Endothelial cell of umbilical vein (primary cell): ENCODE results near the gene MTA2.

Experiments
- CTCF ChIP-seq, 2 donors: IDR thresholded peaks; 1 replicate in 1 of 2; 2 replicates in 1 of 2; pipeline ENCODE4 v1.5.1; 2011; ENCODE audit warnings: low read length in 2 of 2, mild to moderate bottlenecking in 2 of 2, moderate library complexity in 2 of 2, control low read depth in 1 of 2, inconsistent platforms in 1 of 2, low read depth in 1 of 2; ENCODE audit not compliant: insufficient read depth in 1 of 2; ENCODE audit errors: extremely low read depth in 1 of 2
- EZH2 ChIP-seq: IDR thresholded peaks from 2 replicates; pipeline ENCODE4 v1.6.1; 2012; ENCODE audit warnings: borderline replicate concordance, low read depth, mild to moderate bottlenecking, moderate library complexity, low read length, inconsistent platforms; ENCODE audit not compliant: severe bottlenecking
- GATA2 ChIP-seq: IDR thresholded peaks from 2 replicates; pipeline ENCODE4 v1.7.0; 2011; ENCODE audit warnings: low read depth, mild to moderate bottlenecking, moderate library complexity, mixed read lengths, low read length; ENCODE audit not compliant: insufficient read length, insufficient read depth
- MYC ChIP-seq: IDR thresholded peaks from one replicate; pipeline ENCODE4 v1.6.1; 2011; ENCODE audit warnings: mild to moderate bottlenecking, low read depth, low read length

GRCh38 chr11:62610814-62611704 is 9.4 kb upstream of the MTA2 start:
- TF ChIP-seq CTCF (IDR thresholded peaks at IDR 0.05; ENCODE audit: extremely low read depth in 1 of 2, insufficient read depth in 1 of 2, low read depth in 1 of 2, low read length in 2 of 2) (no peak), GATA2 (no peak), EZH2 (no peak), MYC (no peak)
